ENCODE measurements around the gene RNU6-9. TPM values are rescaled to one million over a fixed set of nuclear protein-coding genes. Genes with fewer than 3 reads are reported as not detected.

RNU6-9 gene
- total RNA-seq, 1 experiment from 2014 or later: not detected

DNA sequence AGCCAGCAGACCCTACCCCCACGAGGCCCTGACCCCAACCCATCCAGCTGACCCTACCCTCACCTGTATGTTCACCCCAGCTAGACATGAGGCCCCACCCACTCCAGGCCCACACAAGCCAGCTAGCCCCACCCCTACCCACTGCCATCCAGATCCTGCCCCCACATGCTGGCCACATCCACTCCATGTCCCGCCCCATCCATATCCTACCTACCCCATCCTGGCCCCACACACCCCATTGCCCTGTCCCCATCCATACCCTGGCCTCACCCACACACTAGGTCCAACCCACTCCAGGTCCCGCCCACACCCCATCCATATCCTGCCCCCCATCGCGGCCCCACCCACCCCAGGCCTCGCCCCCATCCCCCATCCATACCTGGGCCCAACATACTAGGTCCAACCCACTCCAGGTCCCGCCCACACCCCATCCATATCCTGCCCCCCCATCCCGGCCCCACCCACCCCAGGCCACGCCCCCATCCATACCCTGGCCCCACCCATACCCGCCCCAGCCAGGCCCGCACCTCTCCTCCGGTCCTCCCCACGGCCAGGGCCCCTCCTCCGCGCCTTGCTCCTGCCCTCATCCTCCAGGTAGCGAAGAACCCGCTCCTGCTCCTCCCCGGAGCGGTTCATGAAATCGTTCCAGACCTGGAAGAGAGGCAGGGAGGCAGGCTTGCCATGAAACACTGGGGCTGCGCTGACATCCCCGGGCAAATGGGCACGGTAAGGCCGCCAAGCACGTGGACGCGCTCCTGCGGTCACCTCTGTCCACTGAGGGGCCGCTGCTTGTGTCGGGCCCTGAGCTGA, 7.2 kb downstream of the RNU6-9 start:
- Histone ChIP-seq H3K9me3 (ENCODE audit: control insufficient read depth, insufficient read depth, low read depth, low read length) (no peaks in the 10 kb centered on the region), H3K27ac (ENCODE audit: low read length) (no peak overlapping the region), H3K4me1 (ENCODE audit: control insufficient read depth, insufficient read depth, low read length) (no peaks in the 10 kb centered on the region), H3K36me3 (ENCODE audit: control insufficient read depth, insufficient read depth, low read length) (no peaks in the 10 kb centered on the region), H3K4me3 (ENCODE audit: low read depth in 2 of 2, low read length in 2 of 2) (no peak overlapping the region), H3K27me3 (ENCODE audit: control insufficient read depth, insufficient read depth, low read length) (no peaks in the 10 kb centered on the region)
- CTCF ChIA-PET: no interaction called here
- no TSS peak for BruUV-seq (replicated peaks)
- ATAC-seq (peak; percentile 83), DNase-seq (ENCODE audit: low read depth, low spot score) (no peak)
- TF ChIP-seq, protein P1, sequence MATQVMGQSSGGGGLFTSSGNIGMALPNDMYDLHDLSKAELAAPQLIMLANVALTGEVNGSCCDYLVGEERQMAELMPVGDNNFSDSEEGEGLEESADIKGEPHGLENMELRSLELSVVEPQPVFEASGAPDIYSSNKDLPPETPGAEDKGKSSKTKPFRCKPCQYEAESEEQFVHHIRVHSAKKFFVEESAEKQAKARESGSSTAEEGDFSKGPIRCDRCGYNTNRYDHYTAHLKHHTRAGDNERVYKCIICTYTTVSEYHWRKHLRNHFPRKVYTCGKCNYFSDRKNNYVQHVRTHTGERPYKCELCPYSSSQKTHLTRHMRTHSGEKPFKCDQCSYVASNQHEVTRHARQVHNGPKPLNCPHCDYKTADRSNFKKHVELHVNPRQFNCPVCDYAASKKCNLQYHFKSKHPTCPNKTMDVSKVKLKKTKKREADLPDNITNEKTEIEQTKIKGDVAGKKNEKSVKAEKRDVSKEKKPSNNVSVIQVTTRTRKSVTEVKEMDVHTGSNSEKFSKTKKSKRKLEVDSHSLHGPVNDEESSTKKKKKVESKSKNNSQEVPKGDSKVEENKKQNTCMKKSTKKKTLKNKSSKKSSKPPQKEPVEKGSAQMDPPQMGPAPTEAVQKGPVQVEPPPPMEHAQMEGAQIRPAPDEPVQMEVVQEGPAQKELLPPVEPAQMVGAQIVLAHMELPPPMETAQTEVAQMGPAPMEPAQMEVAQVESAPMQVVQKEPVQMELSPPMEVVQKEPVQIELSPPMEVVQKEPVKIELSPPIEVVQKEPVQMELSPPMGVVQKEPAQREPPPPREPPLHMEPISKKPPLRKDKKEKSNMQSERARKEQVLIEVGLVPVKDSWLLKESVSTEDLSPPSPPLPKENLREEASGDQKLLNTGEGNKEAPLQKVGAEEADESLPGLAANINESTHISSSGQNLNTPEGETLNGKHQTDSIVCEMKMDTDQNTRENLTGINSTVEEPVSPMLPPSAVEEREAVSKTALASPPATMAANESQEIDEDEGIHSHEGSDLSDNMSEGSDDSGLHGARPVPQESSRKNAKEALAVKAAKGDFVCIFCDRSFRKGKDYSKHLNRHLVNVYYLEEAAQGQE (IDR thresholded peaks at IDR 0.05; ENCODE audit: insufficient read depth in 1 of 2, low read depth in 2 of 2, low read length in 1 of 2): no peak
- TF ChIP-seq TCF7L2 (IDR thresholded peaks at IDR 0.05; ENCODE audit: low read depth, low read length): no peak
- TF ChIP-seq, protein P2, sequence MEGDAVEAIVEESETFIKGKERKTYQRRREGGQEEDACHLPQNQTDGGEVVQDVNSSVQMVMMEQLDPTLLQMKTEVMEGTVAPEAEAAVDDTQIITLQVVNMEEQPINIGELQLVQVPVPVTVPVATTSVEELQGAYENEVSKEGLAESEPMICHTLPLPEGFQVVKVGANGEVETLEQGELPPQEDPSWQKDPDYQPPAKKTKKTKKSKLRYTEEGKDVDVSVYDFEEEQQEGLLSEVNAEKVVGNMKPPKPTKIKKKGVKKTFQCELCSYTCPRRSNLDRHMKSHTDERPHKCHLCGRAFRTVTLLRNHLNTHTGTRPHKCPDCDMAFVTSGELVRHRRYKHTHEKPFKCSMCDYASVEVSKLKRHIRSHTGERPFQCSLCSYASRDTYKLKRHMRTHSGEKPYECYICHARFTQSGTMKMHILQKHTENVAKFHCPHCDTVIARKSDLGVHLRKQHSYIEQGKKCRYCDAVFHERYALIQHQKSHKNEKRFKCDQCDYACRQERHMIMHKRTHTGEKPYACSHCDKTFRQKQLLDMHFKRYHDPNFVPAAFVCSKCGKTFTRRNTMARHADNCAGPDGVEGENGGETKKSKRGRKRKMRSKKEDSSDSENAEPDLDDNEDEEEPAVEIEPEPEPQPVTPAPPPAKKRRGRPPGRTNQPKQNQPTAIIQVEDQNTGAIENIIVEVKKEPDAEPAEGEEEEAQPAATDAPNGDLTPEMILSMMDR (IDR thresholded peaks at IDR 0.05): no peak
- no peak for TF ChIP-seq SIN3A (IDR thresholded peaks at IDR 0.05; ENCODE audit: borderline replicate concordance, insufficient read depth, low read depth, low read length)
- no peak for TF ChIP-seq POLR2AphosphoS5 (IDR thresholded peaks at IDR 0.05; ENCODE audit: low read depth, low read length)
- intact Hi-C loops (cut with micrococcal nuclease; ENCODE audit: unreplicated experiment) (no loop called here), in situ Hi-C loops (cut with HindIII; ENCODE audit: low pct_unique_long_range_greater_than_20kb, low sequenced_read_pairs) (no loop called here)
- POLR2A ChIA-PET: no interaction called here

DNA sequence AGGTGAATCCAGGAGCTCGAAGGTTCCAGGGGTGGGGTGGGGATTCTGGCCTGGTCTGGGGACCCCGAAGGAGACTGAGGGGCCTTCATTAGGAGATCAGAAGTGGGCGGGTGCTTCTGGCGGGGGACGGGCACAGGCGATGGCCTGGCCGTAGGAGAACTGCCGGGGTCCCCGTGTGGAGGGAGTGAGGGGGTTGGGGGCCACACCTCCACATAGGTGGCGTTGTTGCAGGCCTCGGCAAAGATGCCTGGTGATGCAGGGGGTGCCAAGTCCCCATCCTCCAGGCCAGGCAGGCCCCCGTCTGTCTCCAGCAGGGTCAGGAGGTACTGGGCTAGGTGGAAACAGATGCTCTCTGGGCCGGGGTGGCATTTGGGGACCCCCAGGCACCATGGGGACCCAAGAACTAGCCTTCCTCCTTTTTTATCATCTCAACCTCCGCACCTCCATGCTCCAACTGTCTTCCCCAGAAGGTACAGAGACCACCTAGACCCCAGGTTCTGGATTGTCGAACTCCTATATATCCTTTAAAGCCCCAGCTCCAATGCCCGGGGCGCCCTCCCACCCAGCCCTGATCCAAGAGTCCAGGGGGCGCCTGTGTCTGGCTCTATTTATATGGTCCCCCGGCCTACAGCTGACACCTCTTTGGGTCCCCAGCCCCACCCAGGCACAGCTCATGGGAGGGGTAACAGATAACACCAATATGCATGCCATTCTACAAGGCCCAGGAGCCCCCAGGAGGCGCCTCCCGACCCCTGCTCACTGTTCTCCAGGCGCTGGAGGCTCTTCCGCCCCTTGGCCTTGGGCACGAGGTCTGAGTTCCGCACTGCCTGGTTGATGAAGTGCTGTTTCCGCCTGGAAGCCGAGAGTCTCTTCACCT, 8.2 kb downstream of the RNU6-9 start:
- DNase-seq (ENCODE audit: low read depth, low spot score): no peak
- H3K36me3 ChIP-seq (ENCODE audit: control insufficient read depth, insufficient read depth, low read length): no peaks in the 10 kb centered on the region
- no TSS peak for BruUV-seq (replicated peaks)
- POLR2A ChIA-PET: no interaction called here
- no peak overlapping the region for H3K4me3 ChIP-seq (ENCODE audit: low read depth in 2 of 2, low read length in 2 of 2)
- ATAC-seq: no peak
- H3K27ac ChIP-seq (ENCODE audit: low read length): no peak overlapping the region
- no peaks in the 10 kb centered on the region for H3K4me1 ChIP-seq (ENCODE audit: control insufficient read depth, insufficient read depth, low read length)
- CTCF ChIA-PET: no interaction called here
- no peaks in the 10 kb centered on the region for H3K9me3 ChIP-seq (ENCODE audit: control insufficient read depth, insufficient read depth, low read depth, low read length)
- no peak for TF ChIP-seq POLR2AphosphoS5 (IDR thresholded peaks at IDR 0.05; ENCODE audit: low read depth, low read length)
- TF ChIP-seq TCF7L2 (IDR thresholded peaks at IDR 0.05; ENCODE audit: low read depth, low read length): no peak
- TF ChIP-seq, protein P2 (IDR thresholded peaks at IDR 0.05): no peak
- TF ChIP-seq, protein P1 (IDR thresholded peaks at IDR 0.05; ENCODE audit: insufficient read depth in 1 of 2, low read depth in 2 of 2, low read length in 1 of 2): no peak
- no peak for TF ChIP-seq SIN3A (IDR thresholded peaks at IDR 0.05; ENCODE audit: borderline replicate concordance, insufficient read depth, low read depth, low read length)
- H3K27me3 ChIP-seq (ENCODE audit: control insufficient read depth, insufficient read depth, low read length): no peaks in the 10 kb centered on the region
- intact Hi-C loops (cut with micrococcal nuclease; ENCODE audit: unreplicated experiment) (no loop called here), in situ Hi-C loops (cut with HindIII; ENCODE audit: low pct_unique_long_range_greater_than_20kb, low sequenced_read_pairs) (no loop called here)
